H1 (cell line): ENCODE results near the gene ANGPTL2. TPM values are rescaled to one million over a fixed set of nuclear protein-coding genes. Genes with fewer than 3 reads are reported as not detected.

Source experiments
- CTCF ChIA-PET: fragments of 300-600 bp; sonication (Branson Sonifier 250); formaldehyde crosslinking; loops from one replicate; lab custom pipeline; 2021; ENCODE audit not compliant: partially characterized antibody; lab: Charles Lee
- POLR2A ChIA-PET: fragments of 300-600 bp; sonication (Branson Sonifier 250); formaldehyde crosslinking; loops from one replicate; lab custom pipeline; 2021; ENCODE audit warnings: inconsistent platforms; ENCODE audit not compliant: partially characterized antibody; lab: Charles Lee
- DNase-seq, 2 experiments: peaks; one replicate each; pipeline versions ENCODE4 v3.0.0 to v3.0.0-alpha.2; 2010 to 2022; ENCODE audit warnings: low spot score in 2 of 2, low read depth in 1 of 2, mixed read lengths in 1 of 2
- FAIRE-seq: peaks from 2 replicates; lab custom pipeline; 2011; peaks lifted over from hg19 to GRCh38; lab: Jason Lieb, UNC
- H2AFZ ChIP-seq: 2 replicates; pipeline ENCODE4 v1.8.1; 2012; ENCODE audit warnings: low read length, inconsistent platforms
- H2AK5ac ChIP-seq: 2 replicates; pipeline ENCODE4 v1.6.1; 2013; ENCODE audit warnings: low read depth, low read length
- H2BK120ac ChIP-seq: replicated peaks from 2 replicates; pipeline ENCODE3; 2013; ENCODE audit warnings: low read depth, low read length, inconsistent platforms
- H2BK12ac ChIP-seq: 2 replicates; pipeline ENCODE4 v1.6.1; 2013; ENCODE audit warnings: low read depth, low read length
- H2BK15ac ChIP-seq: 2 replicates; pipeline ENCODE4 v1.6.1; 2013; ENCODE audit warnings: low read length
- H2BK20ac ChIP-seq: 2 replicates; pipeline ENCODE4 v1.6.1; 2013; ENCODE audit warnings: low read length
- H2BK5ac ChIP-seq: 2 replicates; pipeline ENCODE4 v1.6.1; 2013; ENCODE audit warnings: low read depth, low read length
- H3K14ac ChIP-seq: 2 replicates; pipeline ENCODE4 v1.6.1; 2013; ENCODE audit warnings: inconsistent platforms; ENCODE audit not compliant: insufficient read length
- H3K18ac ChIP-seq: 2 replicates; pipeline ENCODE4 v1.6.1; 2013; ENCODE audit warnings: low read length; ENCODE audit errors: extremely low read depth
- H3K23ac ChIP-seq: 2 replicates; pipeline ENCODE4 v1.6.1; 2013; ENCODE audit warnings: inconsistent platforms; ENCODE audit not compliant: insufficient read length
- H3K23me2 ChIP-seq: 2 replicates; pipeline ENCODE4 v1.6.1; 2013; ENCODE audit warnings: low read depth, low read length
- H3K27ac ChIP-seq: 2 replicates; pipeline ENCODE4 v1.6.1; 2011; ENCODE audit warnings: low read depth, low read length, inconsistent platforms
- H3K27me3 ChIP-seq, 4 experiments: replicated peaks in 1 of 4; 1 replicate in 1 of 4; 2 replicates in 3 of 4; pipeline versions ENCODE4 v1.6.1 to v1.8.1; 2011 to 2013; ENCODE audit warnings: low read length in 3 of 4, mild to moderate bottlenecking in 3 of 4, inconsistent platforms in 2 of 4, mixed read lengths in 2 of 4, moderate library complexity in 1 of 4; ENCODE audit not compliant: control insufficient read depth in 3 of 4, insufficient read depth in 3 of 4; ENCODE audit errors: extremely low read depth in 1 of 4
- H3K36me3 ChIP-seq, 4 experiments: 2 replicates each; pipeline versions ENCODE4 v1.6.1 to v1.8.1; 2011 to 2013; ENCODE audit warnings: mild to moderate bottlenecking in 4 of 4, low read length in 3 of 4, moderate library complexity in 2 of 4, control low read depth in 1 of 4, inconsistent platforms in 1 of 4; ENCODE audit not compliant: insufficient read depth in 4 of 4, control insufficient read depth in 2 of 4
- H3K4ac ChIP-seq: replicated peaks from 2 replicates; pipeline ENCODE3; 2013; ENCODE audit warnings: low read length, low read depth, mixed read lengths, inconsistent platforms; ENCODE audit not compliant: insufficient read length
- H3K4me1 ChIP-seq, 4 experiments: replicated peaks in 1 of 4; 1 replicate in 1 of 4; 2 replicates in 3 of 4; pipeline versions ENCODE4 v1.6.1 to v1.8.1; 2011 to 2013; ENCODE audit warnings: low read length in 3 of 4, inconsistent platforms in 2 of 4, mixed read lengths in 1 of 4; ENCODE audit not compliant: insufficient read depth in 4 of 4, control insufficient read depth in 3 of 4
- H3K4me2 ChIP-seq, 2 experiments: 2 replicates each; pipeline versions ENCODE4 v1.6.1 to v1.8.1; 2011 to 2013; ENCODE audit warnings: low read depth in 2 of 2, low read length in 2 of 2, control low read depth in 1 of 2, inconsistent platforms in 1 of 2, mild to moderate bottlenecking in 1 of 2; ENCODE audit not compliant: insufficient read depth in 1 of 2
- H3K4me3 ChIP-seq, 4 experiments: fragments of 200-600, 300-600 bp in 1 of 4; sonication (generic), shearing (Covaris generic), sonication (Bioruptor Twin) in 1 of 4; 2 replicates each; pipeline versions ENCODE4 v1.5.1 to v1.8.1; 2011 to 2016; ENCODE audit warnings: low read length in 4 of 4, low read depth in 3 of 4, control low read depth in 2 of 4, inconsistent platforms in 2 of 4, mild to moderate bottlenecking in 2 of 4, mixed read lengths in 1 of 4, moderate library complexity in 1 of 4; ENCODE audit not compliant: insufficient read depth in 2 of 4; ENCODE audit errors: extremely low read depth in 1 of 4
- H3K56ac ChIP-seq: replicated peaks from 2 replicates; pipeline ENCODE3; 2013; ENCODE audit warnings: low read depth, mild to moderate bottlenecking, mixed read lengths, low read length, inconsistent platforms; ENCODE audit not compliant: insufficient read length
- H3K79me1 ChIP-seq: 2 replicates; pipeline ENCODE4 v1.6.1; 2013; ENCODE audit warnings: low read depth, low read length, control low read depth
- H3K79me2 ChIP-seq, 2 experiments: 2 replicates each; pipeline versions ENCODE4 v1.6.1 to v1.8.1; 2012 to 2013; ENCODE audit warnings: low read length in 2 of 2, mild to moderate bottlenecking in 2 of 2, inconsistent platforms in 1 of 2; ENCODE audit not compliant: insufficient read depth in 2 of 2, control insufficient read depth in 1 of 2
- H3K9ac ChIP-seq, 4 experiments: replicated peaks in 1 of 4; 1 replicate in 1 of 4; 2 replicates in 3 of 4; pipeline versions ENCODE4 v1.6.1 to v1.8.1; 2011 to 2013; ENCODE audit warnings: low read depth in 3 of 4, low read length in 3 of 4, control low read depth in 2 of 4, mild to moderate bottlenecking in 2 of 4, moderate library complexity in 2 of 4, inconsistent platforms in 1 of 4; ENCODE audit errors: extremely low read depth in 1 of 4
- H3K9me3 ChIP-seq, 2 experiments: 2 replicates each; pipeline versions ENCODE4 v1.6.1 to v1.8.1; 2012 to 2013; ENCODE audit warnings: mild to moderate bottlenecking in 2 of 2, moderate library complexity in 2 of 2, control low read depth in 1 of 2, inconsistent platforms in 1 of 2, low read depth in 1 of 2, low read length in 1 of 2, mixed read lengths in 1 of 2; ENCODE audit not compliant: insufficient read depth in 2 of 2
- H4K20me1 ChIP-seq, 2 experiments: replicated peaks in 1 of 2; 2 replicates each; pipeline versions ENCODE3 to v1.8.1; 2011 to 2013; ENCODE audit warnings: inconsistent platforms in 2 of 2, low read length in 2 of 2, mild to moderate bottlenecking in 1 of 2; ENCODE audit not compliant: insufficient read depth in 2 of 2, control insufficient read depth in 1 of 2
- H4K5ac ChIP-seq: 2 replicates; pipeline ENCODE4 v1.6.1; 2013; ENCODE audit warnings: low read length, low read depth, mixed read lengths, inconsistent platforms; ENCODE audit not compliant: insufficient read length
- H4K8ac ChIP-seq: 2 replicates; pipeline ENCODE4 v1.8.0; 2013; ENCODE audit warnings: mild to moderate bottlenecking, moderate library complexity, low read length, inconsistent platforms; ENCODE audit not compliant: insufficient read depth; ENCODE audit errors: extremely low read depth
- H4K91ac ChIP-seq: replicated peaks from 2 replicates; pipeline ENCODE3; 2013; ENCODE audit warnings: low read length, mixed read lengths, inconsistent platforms; ENCODE audit not compliant: insufficient read length
- CEBPB ChIP-seq: IDR thresholded peaks from 2 replicates; pipeline ENCODE4 v1.6.1; 2012; ENCODE audit warnings: low read depth, low read length
- HDAC2 ChIP-seq, 2 experiments: fragments of 300-600 bp in 1 of 2; sonication (generic) in 1 of 2; IDR thresholded peaks; 2 replicates each; pipeline ENCODE4 v1.6.1; 2011 to 2012; ENCODE audit warnings: low read depth in 2 of 2, low read length in 2 of 2, mild to moderate bottlenecking in 2 of 2, moderate library complexity in 2 of 2, borderline replicate concordance in 1 of 2, inconsistent platforms in 1 of 2
- MAX ChIP-seq: IDR thresholded peaks from 2 replicates; pipeline ENCODE4 v1.6.1; 2012; ENCODE audit warnings: inconsistent platforms
- NANOG ChIP-seq: IDR thresholded peaks from 2 replicates; pipeline ENCODE4 v1.6.1; 2011; ENCODE audit warnings: low read length, low read depth, mild to moderate bottlenecking, inconsistent platforms; ENCODE audit not compliant: insufficient read depth, poor library complexity, severe bottlenecking
- POLR2AphosphoS5 ChIP-seq: IDR thresholded peaks from 2 replicates; pipeline ENCODE4 v1.6.1; 2011; ENCODE audit warnings: low read depth, low read length
- RXRA ChIP-seq: IDR thresholded peaks from 2 replicates; pipeline ENCODE4 v1.6.1; 2011; ENCODE audit warnings: low read depth, mild to moderate bottlenecking, low read length, moderate library complexity; ENCODE audit not compliant: insufficient read depth
- SP1 ChIP-seq: IDR thresholded peaks from 2 replicates; pipeline ENCODE4 v1.6.1; 2011; ENCODE audit warnings: low read depth, low read length
- SRF ChIP-seq: IDR thresholded peaks from 2 replicates; pipeline ENCODE4 v1.6.1; 2011; ENCODE audit warnings: mild to moderate bottlenecking, low read depth, low read length, moderate library complexity
- WGBS, 2 experiments: shearing (Covaris generic) in 1 of 2; methylation state at CpG; one replicate each; pipeline versions ENCODE4 v1.1.6 to v1.1.7; 2013 to 2015; ENCODE audit warnings: low lambda C conversion rate in 2 of 2, mixed read lengths in 2 of 2, inconsistent platforms in 1 of 2, low coverage in 1 of 2, missing lambda C conversion rate in 1 of 2; ENCODE audit not compliant: insufficient replicate concordance in 2 of 2, insufficient coverage in 1 of 2, insufficient read length in 1 of 2; ENCODE audit errors: extremely low coverage in 1 of 2, missing lambda C conversion rate in 1 of 2; 5-methylcytosine and 5-hydroxymethylcytosine counted together
- polyA plus RNA-seq, 7 experiments: library from polyadenylated mRNA; depleted of rRNA in 3 of 7; stranded (reverse) in 5 of 7; unstranded in 2 of 7; fragments of >200 nt in 5 of 7; fragments of 200-250 nt in 2 of 7; gene quantifications; 1 replicate in 5 of 7; 2 replicates in 1 of 7; 4 replicates in 1 of 7; pipeline versions ENCODE4 v1.2.1 to v1.2.3, GENCODE V29; 2011 to 2013; ENCODE audit warnings: missing spikeins in 2 of 7, mixed read lengths in 2 of 7
- total RNA-seq: library from RNA; stranded (reverse); fragmentation: NEBNext Ultra II Directional; extraction: Animal tissue kit (Norgen Biotek cat#: 25700); gene quantifications from 2 replicates; pipeline ENCODE4 v1.2.1, GENCODE V29; 2021
- TF ChIP-seq, protein P1 (sequence below): IDR thresholded peaks from 2 replicates; pipeline ENCODE4 v1.6.1; 2011; ENCODE audit warnings: low read length, improper control_type of control experiment

Gene ANGPTL2
- total and polyA plus RNA-seq, 2 of the 8 experiments (the other 6 are each of a cell fraction or from before 2014, with no cell fraction given), result 9.0 to 10.6 TPM

GRCh38 chr9:127097683-127098082 is 24.8 kb downstream of the ANGPTL2 start:
- Histone ChIP-seq H3K4ac (no peak overlapping the region), H4K8ac (no peak overlapping the region), H3K14ac (no peak overlapping the region), H3K27me3 (no peaks in the 10 kb centered on the region), H2BK15ac (no peak overlapping the region), H2BK20ac (no peak overlapping the region), H3K9me3 (no peaks in the 10 kb centered on the region), H4K91ac (no peak overlapping the region), H3K79me1 (no peaks in the 10 kb centered on the region), H3K18ac (no peak overlapping the region), H2AK5ac (no peak overlapping the region), H3K23me2 (no peaks in the 10 kb centered on the region), H2BK120ac (no peak overlapping the region), H2BK12ac (no peak overlapping the region), H2AFZ (no peak overlapping the region), H3K36me3 (no peaks in the 10 kb centered on the region), H3K23ac (no peak overlapping the region), H3K4me1 (no peaks in the 10 kb centered on the region), H4K20me1 (peaks cover 2% of the 10 kb centered on the region in 2 experiments), H3K9ac (no peak overlapping the region), H4K5ac (no peak overlapping the region), H3K27ac (no peak overlapping the region), H3K4me3 (no peak overlapping the region), H3K4me2 (no peak overlapping the region), H3K56ac (no peak overlapping the region), H3K79me2 (no peaks in the 10 kb centered on the region), H2BK5ac (no peak overlapping the region)
- ChIA-PET POLR2A (interaction anchor here (2.5 kb wide), 1 partner anchor 14 kb away, joined by 7 read pairs; no protein-coding TSS in a partner anchor), CTCF (interaction anchor here (0.9 to 1.5 kb wide), 2 partner anchors 25 to 53 kb away, joined by 3 to 4 read pairs; partner anchors contain the start of gene ANGPTL2)
- DNase-seq, result no peak
- TF ChIP-seq POLR2AphosphoS5, result no peak
- TF ChIP-seq SP1, result no peak
- TF ChIP-seq CEBPB, result no peak
- TF ChIP-seq MAX, result no peak
- no peak for TF ChIP-seq SRF
- TF ChIP-seq, protein P1, sequence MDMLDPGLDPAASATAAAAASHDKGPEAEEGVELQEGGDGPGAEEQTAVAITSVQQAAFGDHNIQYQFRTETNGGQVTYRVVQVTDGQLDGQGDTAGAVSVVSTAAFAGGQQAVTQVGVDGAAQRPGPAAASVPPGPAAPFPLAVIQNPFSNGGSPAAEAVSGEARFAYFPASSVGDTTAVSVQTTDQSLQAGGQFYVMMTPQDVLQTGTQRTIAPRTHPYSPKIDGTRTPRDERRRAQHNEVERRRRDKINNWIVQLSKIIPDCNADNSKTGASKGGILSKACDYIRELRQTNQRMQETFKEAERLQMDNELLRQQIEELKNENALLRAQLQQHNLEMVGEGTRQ, result no peak
- TF ChIP-seq NANOG, result no peak
- TF ChIP-seq RXRA, result no peak
- no peak for TF ChIP-seq HDAC2 (IDR thresholded peaks at IDR 0.05; ENCODE audit: borderline replicate concordance in 1 of 2, low read depth in 2 of 2, low read length in 2 of 2)
- FAIRE-seq, result no peak
- 94% methylated on average over 5 of the region's 5 CpGs; no CpG with 5 or more reads in 1 of the 2 experiments for WGBS, 2 experiments
